Measurements from ENCODE around the gene CAMTA1. TPM values are rescaled to one million over a fixed set of nuclear protein-coding genes. Genes with fewer than 3 reads are reported as not detected.

CAMTA1 gene
- total RNA-seq, 1 donor from 2014 or later, result 81.6 TPM

DNA sequence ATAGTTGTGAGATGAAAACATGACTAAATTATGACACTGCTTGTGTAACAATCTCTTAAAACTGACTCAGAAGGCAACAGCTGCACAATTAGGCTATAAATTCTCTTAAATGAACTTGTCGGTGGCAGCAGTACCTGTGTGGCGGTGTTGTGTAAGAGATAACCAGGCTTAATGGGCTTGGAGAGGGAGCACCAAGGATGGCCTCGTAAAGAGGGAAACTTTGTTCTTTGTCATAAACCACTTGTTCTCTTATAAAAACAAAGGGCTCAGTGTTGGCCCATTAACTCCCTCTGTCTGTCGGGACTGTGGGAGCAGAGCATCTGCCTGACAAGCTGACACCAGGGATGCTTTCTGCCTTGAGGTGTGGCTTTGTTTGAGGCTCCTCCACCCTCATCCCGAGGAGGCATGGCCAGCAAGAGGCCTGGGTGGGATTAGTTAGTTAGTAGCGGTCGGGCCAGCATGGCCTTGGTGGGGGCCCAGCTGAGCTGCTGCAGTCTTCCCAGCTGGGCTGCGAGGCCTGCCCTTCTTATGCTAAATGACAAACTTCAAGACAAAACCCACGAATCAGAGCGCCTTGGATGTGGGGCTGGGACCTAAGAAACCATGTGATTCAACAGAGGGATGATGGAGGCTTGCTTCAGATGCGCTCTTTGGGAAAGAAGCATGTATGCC lies 171.4 kb downstream of the CAMTA1 start:
- no peaks in the 10 kb centered on the region for H3K9me3 Mint-ChIP-seq (ENCODE audit: unreplicated experiment)

DNA sequence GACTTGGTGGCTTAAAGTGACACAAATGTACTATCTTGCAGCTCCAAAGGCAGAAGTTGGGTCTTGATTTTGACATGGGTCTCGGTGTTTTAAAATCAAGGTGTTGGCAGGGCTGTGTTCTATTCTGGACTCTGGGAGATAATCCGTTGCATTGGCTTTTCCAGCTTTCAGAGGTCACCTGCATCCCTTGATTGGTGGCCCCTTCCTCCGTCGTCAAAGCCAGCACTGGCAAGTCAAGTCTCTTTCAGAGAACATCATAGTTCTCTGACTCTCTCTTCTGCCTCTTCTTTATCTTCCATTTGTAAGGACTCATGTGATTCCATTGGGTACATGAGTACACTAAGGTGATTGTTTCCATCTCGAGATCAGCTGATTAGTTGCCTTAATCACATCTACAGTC lies 172.1 kb downstream of the CAMTA1 start:
- Mint-ChIP-seq H3K4me1 (ENCODE audit: unreplicated experiment) (peaks cover 15% of the 10 kb centered on the region), H3K9me3 (ENCODE audit: unreplicated experiment) (no peaks in the 10 kb centered on the region), H3K4me3 (ENCODE audit: unreplicated experiment) (no peak overlapping the region), H3K27me3 (ENCODE audit: unreplicated experiment) (peaks cover 6% of the 10 kb centered on the region), H3K27ac (ENCODE audit: unreplicated experiment) (no peak overlapping the region), H3K36me3 (ENCODE audit: unreplicated experiment) (no peaks in the 10 kb centered on the region)
- no peak for DNase-seq (ENCODE audit: extremely low spot score, unreplicated experiment)
- TF ChIP-seq, protein P1, sequence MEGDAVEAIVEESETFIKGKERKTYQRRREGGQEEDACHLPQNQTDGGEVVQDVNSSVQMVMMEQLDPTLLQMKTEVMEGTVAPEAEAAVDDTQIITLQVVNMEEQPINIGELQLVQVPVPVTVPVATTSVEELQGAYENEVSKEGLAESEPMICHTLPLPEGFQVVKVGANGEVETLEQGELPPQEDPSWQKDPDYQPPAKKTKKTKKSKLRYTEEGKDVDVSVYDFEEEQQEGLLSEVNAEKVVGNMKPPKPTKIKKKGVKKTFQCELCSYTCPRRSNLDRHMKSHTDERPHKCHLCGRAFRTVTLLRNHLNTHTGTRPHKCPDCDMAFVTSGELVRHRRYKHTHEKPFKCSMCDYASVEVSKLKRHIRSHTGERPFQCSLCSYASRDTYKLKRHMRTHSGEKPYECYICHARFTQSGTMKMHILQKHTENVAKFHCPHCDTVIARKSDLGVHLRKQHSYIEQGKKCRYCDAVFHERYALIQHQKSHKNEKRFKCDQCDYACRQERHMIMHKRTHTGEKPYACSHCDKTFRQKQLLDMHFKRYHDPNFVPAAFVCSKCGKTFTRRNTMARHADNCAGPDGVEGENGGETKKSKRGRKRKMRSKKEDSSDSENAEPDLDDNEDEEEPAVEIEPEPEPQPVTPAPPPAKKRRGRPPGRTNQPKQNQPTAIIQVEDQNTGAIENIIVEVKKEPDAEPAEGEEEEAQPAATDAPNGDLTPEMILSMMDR (IDR thresholded peaks at IDR 0.05), result no peak

More for the DNA sequence above, 171.4 kb downstream of the CAMTA1 start:
- Mint-ChIP-seq H3K36me3 (ENCODE audit: unreplicated experiment) (no peaks in the 10 kb centered on the region), H3K27ac (ENCODE audit: unreplicated experiment) (no peak overlapping the region), H3K4me3 (ENCODE audit: unreplicated experiment) (no peak overlapping the region), H3K27me3 (ENCODE audit: unreplicated experiment) (peaks cover 6% of the 10 kb centered on the region), H3K4me1 (ENCODE audit: unreplicated experiment) (peaks cover 12% of the 10 kb centered on the region)
- no peak for DNase-seq (ENCODE audit: extremely low spot score, unreplicated experiment)
- TF ChIP-seq, protein P1 (IDR thresholded peaks at IDR 0.05), result no peak

DNA sequence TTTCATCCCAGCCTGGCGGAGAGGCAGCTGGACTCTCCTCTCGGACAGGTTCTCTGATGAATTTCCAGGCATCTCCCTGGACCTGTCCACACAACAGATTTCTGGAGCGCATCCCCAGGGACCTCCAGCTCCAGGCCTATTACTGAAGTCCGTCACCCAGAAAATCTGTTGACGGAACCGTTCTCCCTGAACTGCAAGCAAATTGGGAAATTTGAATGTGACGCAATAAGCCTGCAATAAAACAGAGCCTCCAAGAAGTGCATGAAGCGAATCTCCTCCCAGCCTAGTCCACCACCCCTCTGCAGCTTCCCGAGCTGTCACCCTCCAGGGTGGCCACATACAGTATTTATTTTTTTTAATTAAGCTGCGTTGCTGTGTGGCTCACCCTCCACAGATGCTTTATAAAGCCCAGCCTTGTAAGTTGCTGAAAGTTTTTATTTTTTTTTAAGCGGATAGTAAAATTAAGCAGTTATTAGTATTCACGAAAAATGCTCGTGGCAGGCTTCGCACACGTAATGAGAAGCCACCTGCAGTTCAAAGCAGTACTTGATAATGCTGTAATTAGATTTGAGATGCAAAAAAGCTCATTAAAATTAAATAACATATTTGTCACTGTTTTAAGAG lies 173.3 kb downstream of the CAMTA1 start:
- H3K9me3 Mint-ChIP-seq (ENCODE audit: unreplicated experiment), result no peaks in the 10 kb centered on the region
- H3K27ac Mint-ChIP-seq (ENCODE audit: unreplicated experiment), result no peak overlapping the region
- TF ChIP-seq, protein P1 (IDR thresholded peaks at IDR 0.05), result no peak
- H3K27me3 Mint-ChIP-seq (ENCODE audit: unreplicated experiment), result peaks cover 6% of the 10 kb centered on the region
- no peaks in the 10 kb centered on the region for H3K36me3 Mint-ChIP-seq (ENCODE audit: unreplicated experiment)
- H3K4me3 Mint-ChIP-seq (ENCODE audit: unreplicated experiment), result no peak overlapping the region
- no peak for DNase-seq (ENCODE audit: extremely low spot score, unreplicated experiment)
- peaks cover 18% of the 10 kb centered on the region for H3K4me1 Mint-ChIP-seq (ENCODE audit: unreplicated experiment)

DNA sequence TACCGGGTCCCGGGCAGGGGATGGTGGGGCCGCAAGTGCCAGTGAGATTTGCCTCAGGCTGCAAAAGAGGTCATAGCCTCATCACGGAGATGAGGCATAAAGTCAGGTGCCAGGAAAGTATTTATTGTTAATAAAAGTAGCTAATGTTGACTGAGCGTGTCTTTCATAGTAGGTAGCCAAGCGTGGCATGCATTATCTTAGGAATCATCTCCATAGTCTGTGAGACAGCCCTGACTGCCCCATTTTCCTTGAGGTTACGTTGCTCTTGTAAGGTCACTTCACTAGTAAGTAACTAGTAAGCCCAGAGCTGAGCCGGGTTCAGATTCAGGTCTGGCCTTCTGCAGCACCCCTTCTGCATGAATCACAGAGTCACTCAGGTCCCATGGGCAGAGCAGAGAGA lies 174.2 kb downstream of the CAMTA1 start:
- H3K27ac Mint-ChIP-seq (ENCODE audit: unreplicated experiment), result no peak overlapping the region
- H3K27me3 Mint-ChIP-seq (ENCODE audit: unreplicated experiment), result peaks cover 11% of the 10 kb centered on the region
- DNase-seq (ENCODE audit: extremely low spot score, unreplicated experiment), result no peak
- TF ChIP-seq, protein P1 (IDR thresholded peaks at IDR 0.05), result no peak
- H3K36me3 Mint-ChIP-seq (ENCODE audit: unreplicated experiment), result no peaks in the 10 kb centered on the region
- H3K4me3 Mint-ChIP-seq (ENCODE audit: unreplicated experiment), result no peak overlapping the region
- peaks cover 20% of the 10 kb centered on the region for H3K4me1 Mint-ChIP-seq (ENCODE audit: unreplicated experiment)
- H3K9me3 Mint-ChIP-seq (ENCODE audit: unreplicated experiment), result no peaks in the 10 kb centered on the region

DNA sequence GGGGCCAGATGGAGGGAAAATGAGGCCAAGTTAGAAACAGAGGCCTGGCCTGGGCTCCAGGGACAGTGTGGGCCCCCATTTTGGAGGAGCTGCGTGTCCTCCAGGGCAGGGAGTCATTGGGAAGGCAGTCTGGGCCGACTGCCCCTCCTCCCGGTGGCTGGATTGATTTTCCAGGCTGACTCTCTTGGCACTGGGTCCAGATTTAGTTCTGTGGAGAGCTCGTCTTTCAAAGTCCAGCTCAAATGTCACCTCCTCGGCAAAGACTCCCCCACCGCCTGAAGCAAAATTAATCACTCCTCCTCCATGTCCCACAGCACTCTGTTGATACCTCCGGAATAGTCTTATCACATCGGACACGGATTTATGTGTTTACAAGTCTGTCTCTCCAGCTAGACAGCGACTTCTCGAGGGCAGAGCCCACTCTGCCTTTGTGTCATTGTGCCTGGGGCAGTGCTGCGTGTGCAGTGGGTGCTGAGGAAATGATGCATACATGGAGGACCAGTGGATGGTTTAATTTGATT lies 175.1 kb downstream of the CAMTA1 start:
- DNase-seq (ENCODE audit: extremely low spot score, unreplicated experiment), result no peak
- peak overlapping the region; percentile 6 for H3K4me3 Mint-ChIP-seq (ENCODE audit: unreplicated experiment)
- H3K27ac Mint-ChIP-seq (ENCODE audit: unreplicated experiment), result no peak overlapping the region
- peaks cover 20% of the 10 kb centered on the region for H3K27me3 Mint-ChIP-seq (ENCODE audit: unreplicated experiment)
- TF ChIP-seq, protein P1 (IDR thresholded peaks at IDR 0.05), result no peak
- H3K4me1 Mint-ChIP-seq (ENCODE audit: unreplicated experiment), result peaks cover 20% of the 10 kb centered on the region
- H3K36me3 Mint-ChIP-seq (ENCODE audit: unreplicated experiment), result no peaks in the 10 kb centered on the region
- H3K9me3 Mint-ChIP-seq (ENCODE audit: unreplicated experiment), result no peaks in the 10 kb centered on the region
